ENCODE measurements around the gene CEP85L. TPM values are rescaled to one million over a fixed set of nuclear protein-coding genes. Genes with fewer than 3 reads are reported as not detected.

The CEP85L gene
- total and polyA plus RNA-seq, 2 of the 4 experiments (the other 2 are of a cell fraction): 2.3 to 25.6 TPM

DNA sequence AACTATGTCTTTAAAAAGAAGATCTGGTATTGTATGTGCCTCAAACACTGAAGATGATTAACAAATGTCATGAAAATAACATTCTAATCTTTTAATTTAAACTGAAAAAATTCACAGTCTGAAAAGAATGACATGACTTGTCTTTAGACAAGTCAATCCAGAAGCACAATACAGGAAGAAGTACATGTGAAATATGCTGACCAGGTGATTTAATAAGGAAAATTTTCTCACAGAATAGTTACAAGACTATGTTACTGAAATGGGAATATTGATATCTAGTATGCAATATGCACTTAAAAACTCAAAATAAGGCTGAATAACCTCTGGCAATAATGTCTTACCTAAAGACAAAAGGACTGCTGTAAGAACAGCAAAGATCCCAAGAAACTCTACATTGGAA is 13.1 kb downstream of the CEP85L start:
- POLR2A ChIA-PET (ENCODE audit: unreplicated experiment): no interaction called here
- BruUV-seq (replicated peaks): no TSS peak

More for the DNA sequence above, 13.1 kb downstream of the CEP85L start:
- Histone ChIP-seq H4K5ac (ENCODE audit: low read depth, low read length) (no peak overlapping the region), H3K4me3 (ENCODE audit: insufficient read depth, low read depth, low read length) (no peak overlapping the region), H2AFZ (replicated peaks; ENCODE audit: low read length, poor library complexity) (no peak overlapping the region), H2BK120ac (ENCODE audit: low read depth, low read length) (no peak overlapping the region), H3K9ac (ENCODE audit: low read depth, low read length) (no peak overlapping the region), H3K4ac (ENCODE audit: low read depth, low read length) (no peak overlapping the region), H4K91ac (ENCODE audit: insufficient read depth, low read depth, low read length) (no peak overlapping the region), H3K9me1 (ENCODE audit: insufficient read depth, low read length) (no peaks in the 10 kb centered on the region; the same call in 1 of the 2 replicates), H2BK20ac (ENCODE audit: low read depth, low read length) (no peak overlapping the region), H2AK9ac (replicated peaks; ENCODE audit: low read depth, low read length, poor library complexity) (no peak overlapping the region), H3K9me3 (ENCODE audit: control insufficient read depth, insufficient read depth, low read length) (peaks cover 2% of the 10 kb centered on the region; the same call in 1 of the 2 replicates), H3K4me2 (ENCODE audit: low read depth, low read length) (no peak overlapping the region), H3K18ac (ENCODE audit: low read depth, low read length) (no peak overlapping the region), H2AK5ac (ENCODE audit: low read depth, low read length) (no peak overlapping the region), H3K14ac (replicated peaks; ENCODE audit: low read depth, low read length) (no peak overlapping the region), H4K8ac (ENCODE audit: low read depth in 2 of 2, low read length in 2 of 2) (no peak overlapping the region), H2BK15ac (ENCODE audit: low read depth, low read length) (no peak overlapping the region), H3K36me3 (ENCODE audit: control insufficient read depth, insufficient read depth, low read length) (no peaks in the 10 kb centered on the region; the same call in 1 of the 2 replicates), H3K27me3 (ENCODE audit: control insufficient read depth, insufficient read depth, low read length) (no peaks in the 10 kb centered on the region), H4K20me1 (ENCODE audit: insufficient read depth, low read length) (peaks cover 18% of the 10 kb centered on the region; the same call in 1 of the 2 replicates), H2BK5ac (ENCODE audit: low read depth, low read length, poor library complexity, severe bottlenecking) (no peak overlapping the region), H3K27ac (ENCODE audit: insufficient read depth, low read length) (no peak overlapping the region), H3K79me1 (ENCODE audit: low read depth in 1 of 2, low read length in 2 of 2) (peaks cover 17 to 36% of the 10 kb centered on the region in 2 experiments), H3K56ac (ENCODE audit: extremely low read depth, insufficient read depth, low read length) (no peak overlapping the region), H3K4me1 (ENCODE audit: control insufficient read depth, insufficient read depth, low read length) (no peaks in the 10 kb centered on the region), H3K23ac (ENCODE audit: low read depth, low read length) (no peak overlapping the region)
- TF ChIP-seq MAZ (IDR thresholded peaks at IDR 0.05; ENCODE audit: borderline replicate concordance, low read depth, low read length): no peak
- TF ChIP-seq NFE2L2 (IDR thresholded peaks at IDR 0.05; ENCODE audit: low read depth, low read length): no peak
- peak; percentile 89 for TF ChIP-seq MAFK (IDR thresholded peaks at IDR 0.05; ENCODE audit: low read depth, low read length)
- in situ Hi-C loops (cut with MboI; ENCODE audit: low sequenced_read_pairs): no loop called here
- intact Hi-C loops (cut with micrococcal nuclease): no loop called here
- DNase-seq: no peak
- no peak for ATAC-seq (ENCODE audit: low read depth)
- CTCF ChIA-PET: interaction anchor here (1.3 kb wide), 1 partner anchor 11 kb away, joined by 3 read pairs; no protein-coding TSS in a partner anchor
- dilution Hi-C loops (cut with HindIII; ENCODE audit: low sequenced_read_pairs, unreplicated experiment): no loop called here
